Left lung (tissue), 10 donors: ENCODE data around the gene PLEKHG2. TPM values are rescaled to one million over a fixed set of nuclear protein-coding genes. Genes with fewer than 3 reads are reported as not detected.

Experiments
- ATAC-seq: fragments of 200-7000 bp; cut with Tn5 transposase; one replicate; pipeline ENCODE4 v1.9.1; 2020; ENCODE audit warnings: moderate library complexity
- DNase-seq, 4 donors: peaks; one replicate each; pipeline ENCODE4 v3.0.0-alpha.2; 2013 to 2020
- H3K27ac ChIP-seq, 2 donors: fragments of 200-600 bp; sonication (generic) in 1 of 2; one replicate each; pipeline versions ENCODE4 v1.5.0 to v1.8.0; 2020 to 2021
- H3K27me3 ChIP-seq, 2 donors: fragments of 200-600 bp; sonication (generic) in 1 of 2; one replicate each; pipeline versions ENCODE4 v1.5.0 to v1.8.0; 2020 to 2021
- H3K36me3 ChIP-seq, 2 donors: fragments of 200-600 bp; sonication (generic) in 1 of 2; one replicate each; pipeline versions ENCODE4 v1.5.0 to v1.8.0; 2020 to 2021
- H3K4me1 ChIP-seq, 2 donors: fragments of 200-600 bp; one replicate each; pipeline ENCODE4 v1.8.0; 2021
- H3K4me3 ChIP-seq, 2 donors: fragments of 200-600 bp; sonication (generic) in 1 of 2; one replicate each; pipeline versions ENCODE4 v1.5.0 to v1.8.0; 2020 to 2021; ENCODE audit warnings: mild to moderate bottlenecking in 1 of 2
- H3K9me3 ChIP-seq, 2 donors: fragments of 200-600 bp; sonication (generic) in 1 of 2; one replicate each; pipeline versions ENCODE4 v1.5.0 to v1.8.0; 2020 to 2021
- CTCF ChIP-seq, 2 donors: fragments of 200-600 bp; sonication (generic) in 1 of 2; IDR thresholded peaks; one replicate each; pipeline versions ENCODE4 v1.5.0 to v1.8.0; 2021; ENCODE audit warnings: antibody characterized with exemption in 2 of 2
- intact Hi-C, 2 donors: fragments of 100-400 bp; cut with DNase I; formaldehyde crosslinking; loops; one replicate each; pipeline versions ENCODE4 v1.11.2 to v1.14.2; 2022
- polyA plus RNA-seq, 6 donors: library from polyadenylated mRNA; unstranded; fragments of 120-200 nt; gene quantifications; one replicate each; pipeline ENCODE4 v1.2.1, GENCODE V29; 2013; ENCODE audit not compliant: insufficient read length in 6 of 6
- total RNA-seq, 2 donors: library from RNA; stranded (reverse); fragmentation: NEBNext Ultra II Directional; extraction: Animal tissue kit (Norgen Biotek cat#: 25700); gene quantifications; one replicate each; pipeline ENCODE4 v1.2.1, GENCODE V29; 2021
- donor health status: DM: no; HTN: yes; CAD: no.
- donor health status: DM: no; HTN: no; CAD: no.

Gene PLEKHG2
- total and polyA plus RNA-seq, 8 donors: 39.5 to 118 (median 91.3) TPM

- Histone ChIP-seq H3K27ac (no peak overlapping the region), H3K4me1 (no peaks in the 10 kb centered on the region), H3K4me3 (no peak overlapping the region), H3K27me3 (no peaks in the 10 kb centered on the region), H3K36me3 (peaks cover 0 to 100% of the 10 kb centered on the region in 2 donors), H3K9me3 (no peaks in the 10 kb centered on the region)
- no peak for TF ChIP-seq CTCF (IDR thresholded peaks at IDR 0.05)
- DNase-seq (no peak), ATAC-seq (no peak)
- intact Hi-C loops: no loop called here
These were observed 30.4 kb upstream of the PLEKHG2 start for GRCh38 chr19:39381910-39382611.

GRCh38 chr19:39382991-39383828 lies 29.3 kb upstream of the PLEKHG2 start:
- H3K9me3 ChIP-seq: no peaks in the 10 kb centered on the region
- no peak for TF ChIP-seq CTCF (IDR thresholded peaks at IDR 0.05)
- no peak overlapping the region for H3K27ac ChIP-seq
- no peaks in the 10 kb centered on the region for H3K27me3 ChIP-seq
- H3K4me3 ChIP-seq: no peak overlapping the region
- H3K4me1 ChIP-seq: no peaks in the 10 kb centered on the region
- intact Hi-C loops: no loop called here
- H3K36me3 ChIP-seq: peaks cover 0 to 100% of the 10 kb centered on the region in 2 donors
- ATAC-seq (no peak), DNase-seq (no peak)

- H3K9me3 ChIP-seq: no peaks in the 10 kb centered on the region
- intact Hi-C loops: no loop called here
- TF ChIP-seq CTCF (IDR thresholded peaks at IDR 0.05): no peak
These were observed 27.5 kb upstream of the PLEKHG2 start for GRCh38 chr19:39384839-39385568.

GRCh38 chr19:39385629-39386411 lies 26.6 kb upstream of the PLEKHG2 start:
- H3K27ac ChIP-seq: no peak overlapping the region
- H3K4me3 ChIP-seq: no peak overlapping the region
- intact Hi-C loops: no loop called here
- no peak for TF ChIP-seq CTCF (IDR thresholded peaks at IDR 0.05)
- DNase-seq (no peak), ATAC-seq (no peak)
- H3K9me3 ChIP-seq: no peaks in the 10 kb centered on the region
- H3K36me3 ChIP-seq: peaks cover 0 to 86% of the 10 kb centered on the region in 2 donors
- H3K27me3 ChIP-seq: no peaks in the 10 kb centered on the region
- H3K4me1 ChIP-seq: peaks cover 0 to 12% of the 10 kb centered on the region in 2 donors

More at GRCh38 chr19:39384839-39385568, 27.5 kb upstream of the PLEKHG2 start:
- H3K27ac ChIP-seq: no peak overlapping the region
- peak; percentile 14 for ATAC-seq
- H3K27me3 ChIP-seq: no peaks in the 10 kb centered on the region
- DNase-seq: no peak
- H3K4me1 ChIP-seq: peaks cover 0 to 6% of the 10 kb centered on the region in 2 donors
- no peak overlapping the region for H3K4me3 ChIP-seq
- peaks cover 0 to 94% of the 10 kb centered on the region in 2 donors for H3K36me3 ChIP-seq
